ENCODE measurements around the gene OMP.

The OMP gene

GRCh38 chr11:77062924-77063323 is 39.7 kb upstream of the OMP start:
- Histone ChIP-seq H3K27me3 (ENCODE audit: control insufficient read depth, insufficient read depth, low read length) (peaks cover 18% of the 10 kb centered on the region), H3K9ac (ENCODE audit: low read length) (no peak overlapping the region), H3K4me3 (ENCODE audit: low read length) (no peak overlapping the region), H3K9me3 (ENCODE audit: control insufficient read depth, low read depth, low read length) (no peaks in the 10 kb centered on the region), H3K27ac (ENCODE audit: low read length) (no peak overlapping the region), H3K4me1 (ENCODE audit: control insufficient read depth, low read depth, low read length) (peaks cover 9% of the 10 kb centered on the region), H3K36me3 (ENCODE audit: control insufficient read depth, low read depth, low read length) (no peaks in the 10 kb centered on the region)

GRCh38 chr11:77063407-77063806 is 39.2 kb upstream of the OMP start:
- Histone ChIP-seq H3K9me3 (ENCODE audit: control insufficient read depth, low read depth, low read length) (no peaks in the 10 kb centered on the region), H3K4me3 (ENCODE audit: low read length) (no peak overlapping the region), H3K27ac (ENCODE audit: low read length) (no peak overlapping the region), H3K27me3 (ENCODE audit: control insufficient read depth, insufficient read depth, low read length) (peaks cover 21% of the 10 kb centered on the region), H3K9ac (ENCODE audit: low read length) (no peak overlapping the region), H3K36me3 (ENCODE audit: control insufficient read depth, low read depth, low read length) (no peaks in the 10 kb centered on the region), H3K4me1 (ENCODE audit: control insufficient read depth, low read depth, low read length) (peaks cover 9% of the 10 kb centered on the region)

DNA sequence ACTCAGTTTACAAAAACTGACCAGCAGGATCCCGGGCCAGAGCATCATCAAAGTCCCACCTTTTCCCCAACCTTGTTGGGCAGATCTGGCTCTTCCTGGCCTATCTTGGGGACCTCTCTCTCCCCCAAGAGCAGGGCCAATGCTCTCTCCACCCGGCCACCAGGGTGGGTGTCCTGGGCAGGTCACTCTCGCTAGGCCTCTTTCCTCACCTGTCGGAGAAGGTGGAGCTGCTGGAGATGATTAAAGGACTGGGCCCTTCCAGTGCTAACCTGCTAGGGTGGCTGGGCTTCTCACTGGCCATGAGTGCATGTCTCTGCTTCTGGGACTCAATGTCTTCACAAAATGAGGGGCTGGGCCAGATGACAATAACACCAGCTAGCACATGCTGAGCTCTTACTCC is 38.8 kb upstream of the OMP start:
- Histone ChIP-seq H3K27me3 (ENCODE audit: control insufficient read depth, insufficient read depth, low read length) (peaks cover 21% of the 10 kb centered on the region), H3K9ac (ENCODE audit: low read length) (no peak overlapping the region)

DNA sequence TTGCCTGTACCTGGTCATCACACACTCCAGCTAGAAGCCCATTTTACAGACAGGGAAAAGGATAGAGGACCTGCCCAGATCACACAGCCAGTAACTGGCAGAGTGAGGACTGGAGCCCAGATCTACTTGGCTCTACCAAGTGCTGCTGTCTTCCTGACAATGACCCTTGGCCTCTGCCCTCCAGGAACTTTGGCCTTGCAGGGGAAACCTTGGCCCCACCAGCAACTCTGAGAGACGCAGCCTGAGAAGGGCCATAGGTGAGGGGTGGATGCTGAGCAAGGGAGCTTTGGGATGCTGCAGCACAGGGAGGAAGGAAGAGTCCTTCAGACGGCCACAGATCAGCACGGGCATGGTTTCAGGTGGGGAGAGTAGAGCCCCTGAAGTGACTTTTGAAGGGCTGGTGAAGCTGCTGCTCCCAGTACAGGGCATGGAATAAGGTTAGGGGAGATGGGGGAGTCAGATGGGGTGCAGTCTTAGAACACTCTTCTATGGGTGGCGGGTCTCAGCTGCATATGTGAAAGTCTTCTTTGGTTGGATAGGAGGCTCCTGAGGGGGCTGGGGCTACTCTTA is 37.9 kb upstream of the OMP start:
- Histone ChIP-seq H3K27me3 (ENCODE audit: control insufficient read depth, insufficient read depth, low read length) (peaks cover 21% of the 10 kb centered on the region), H3K9me3 (ENCODE audit: control insufficient read depth, low read depth, low read length) (no peaks in the 10 kb centered on the region), H3K36me3 (ENCODE audit: control insufficient read depth, low read depth, low read length) (no peaks in the 10 kb centered on the region), H3K4me1 (ENCODE audit: control insufficient read depth, low read depth, low read length) (peaks cover 9% of the 10 kb centered on the region), H3K27ac (ENCODE audit: low read length) (no peak overlapping the region), H3K9ac (ENCODE audit: low read length) (no peak overlapping the region), H3K4me3 (ENCODE audit: low read length) (no peak overlapping the region)

More for the DNA sequence above, 38.8 kb upstream of the OMP start:
- no peaks in the 10 kb centered on the region for H3K36me3 ChIP-seq (ENCODE audit: control insufficient read depth, low read depth, low read length)
- H3K4me1 ChIP-seq (ENCODE audit: control insufficient read depth, low read depth, low read length) = peaks cover 9% of the 10 kb centered on the region
- no peak overlapping the region for H3K27ac ChIP-seq (ENCODE audit: low read length)
- no peaks in the 10 kb centered on the region for H3K9me3 ChIP-seq (ENCODE audit: control insufficient read depth, low read depth, low read length)
- no peak overlapping the region for H3K4me3 ChIP-seq (ENCODE audit: low read length)

- Histone ChIP-seq H3K27me3 (ENCODE audit: control insufficient read depth, insufficient read depth, low read length) (peaks cover 21% of the 10 kb centered on the region), H3K4me3 (ENCODE audit: low read length) (peak overlapping the region; percentile 65), H3K27ac (ENCODE audit: low read length) (no peak overlapping the region), H3K9ac (ENCODE audit: low read length) (peak overlapping the region; percentile 33), H3K4me1 (ENCODE audit: control insufficient read depth, low read depth, low read length) (peaks cover 9% of the 10 kb centered on the region), H3K9me3 (ENCODE audit: control insufficient read depth, low read depth, low read length) (no peaks in the 10 kb centered on the region), H3K36me3 (ENCODE audit: control insufficient read depth, low read depth, low read length) (no peaks in the 10 kb centered on the region)
These were observed 36.8 kb upstream of the OMP start for GRCh38 chr11:77065878-77066228.

DNA sequence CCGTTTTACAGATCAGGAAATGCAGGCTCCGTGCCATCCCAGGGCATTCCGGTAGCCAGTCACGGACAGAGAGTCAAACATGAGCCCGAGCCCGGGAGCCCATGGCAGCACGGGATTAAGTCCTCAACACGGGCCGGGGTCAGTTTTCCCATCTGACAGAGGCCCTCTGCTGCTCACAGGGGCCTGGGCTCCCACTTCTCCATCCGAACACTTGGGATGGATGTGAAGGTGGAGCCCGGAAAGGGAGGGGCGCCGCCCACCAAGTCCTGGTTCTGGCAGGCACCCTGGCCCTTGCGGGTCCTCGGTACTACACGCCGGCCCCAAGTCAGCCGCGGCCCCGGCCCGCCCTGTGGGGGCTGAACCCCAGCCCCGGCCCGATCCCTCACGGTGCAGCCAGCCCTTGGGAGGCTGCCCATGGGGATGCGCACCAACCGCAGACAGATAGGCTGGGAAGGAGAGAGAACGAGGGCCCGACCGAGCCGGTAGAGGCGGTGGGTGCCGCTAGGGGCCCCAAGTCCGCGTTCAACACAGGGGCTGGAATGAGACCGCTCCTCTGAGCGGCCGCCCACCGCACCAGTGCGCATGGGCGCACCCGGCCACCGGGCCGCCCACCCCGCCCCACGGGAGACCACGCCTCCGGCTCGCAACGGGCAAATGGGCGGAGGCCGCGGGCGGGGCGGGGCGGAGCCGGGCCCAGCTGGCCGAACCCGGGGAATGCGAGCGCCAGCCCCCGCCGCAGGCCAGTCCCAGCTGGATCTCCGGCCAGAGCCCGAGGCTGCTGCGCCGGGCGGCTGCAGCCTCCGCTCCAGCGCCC is 36.2 kb upstream of the OMP start, which contains the start of gene CAPN5:
Gene CAPN5, plus strand, starts transcription at position 743 of the 814 bp plus-strand sequence. CDS start 17,916 bp downstream, outside the sequence.
- Histone ChIP-seq H3K27me3 (ENCODE audit: control insufficient read depth, insufficient read depth, low read length) (peaks cover 21% of the 10 kb centered on the region), H3K4me3 (ENCODE audit: low read length) (peak within 1 kb of the TSS; percentile 65), H3K9ac (ENCODE audit: low read length) (peak within 1 kb of the TSS; percentile 33), H3K4me1 (ENCODE audit: control insufficient read depth, low read depth, low read length) (peaks cover 9% of the 10 kb centered on the region), H3K27ac (ENCODE audit: low read length) (no peak within 1 kb of the TSS), H3K9me3 (ENCODE audit: control insufficient read depth, low read depth, low read length) (no peaks in the 10 kb centered on the region), H3K36me3 (ENCODE audit: control insufficient read depth, low read depth, low read length) (no peaks in the 10 kb centered on the region)

- peaks cover 9% of the 10 kb centered on the region for H3K4me1 ChIP-seq (ENCODE audit: control insufficient read depth, low read depth, low read length)
- H3K4me3 ChIP-seq (ENCODE audit: low read length) = peak overlapping the region; percentile 65
- no peaks in the 10 kb centered on the region for H3K9me3 ChIP-seq (ENCODE audit: control insufficient read depth, low read depth, low read length)
- H3K27ac ChIP-seq (ENCODE audit: low read length) = no peak overlapping the region
- H3K36me3 ChIP-seq (ENCODE audit: control insufficient read depth, low read depth, low read length) = no peaks in the 10 kb centered on the region
- H3K9ac ChIP-seq (ENCODE audit: low read length) = no peak overlapping the region
- H3K27me3 ChIP-seq (ENCODE audit: control insufficient read depth, insufficient read depth, low read length) = peaks cover 21% of the 10 kb centered on the region
These were observed 34.7 kb upstream of the OMP start for GRCh38 chr11:77067861-77068443.

DNA sequence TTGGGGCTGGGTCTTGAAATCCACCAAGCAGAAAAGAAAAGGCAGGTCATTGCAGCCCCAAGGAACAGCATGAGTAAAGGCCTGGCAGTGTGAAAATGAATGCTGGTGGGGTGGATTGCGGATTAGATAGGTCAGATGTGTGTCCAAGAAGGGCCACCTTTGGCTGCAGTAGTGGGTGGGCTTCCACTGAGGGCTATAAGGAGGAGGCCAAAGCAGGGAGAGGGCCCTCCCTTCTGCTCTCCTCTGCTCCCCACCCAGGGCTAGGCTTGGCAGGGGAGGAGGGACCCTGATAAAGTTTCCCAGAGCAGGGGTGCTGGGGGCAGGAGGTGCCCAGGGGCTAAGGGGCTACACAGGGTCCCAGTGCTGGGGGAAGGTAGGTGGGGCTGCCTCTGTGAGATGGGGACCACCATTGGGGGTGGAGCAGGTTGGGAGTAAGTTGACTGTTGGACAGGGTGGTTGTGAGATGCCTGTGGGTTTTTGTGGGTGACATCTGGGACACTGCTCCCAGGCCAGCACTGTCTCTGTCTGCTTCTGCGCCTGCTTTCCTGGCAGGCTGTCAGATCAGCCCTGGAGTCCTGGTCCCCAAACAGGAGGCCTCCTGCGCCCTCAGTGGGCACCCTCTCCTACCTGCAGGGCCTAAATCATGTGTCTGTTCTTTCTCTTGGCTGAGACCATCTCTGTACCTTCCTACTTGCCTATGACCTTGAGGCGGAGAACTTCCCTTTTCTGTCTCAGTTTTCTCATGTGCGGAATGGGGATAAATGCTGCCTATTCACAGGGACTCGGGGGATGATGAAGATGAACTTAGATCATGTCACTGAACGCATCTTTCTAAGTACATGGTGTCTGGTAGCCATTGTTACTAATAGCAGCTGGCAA is 33.9 kb upstream of the OMP start:
- peaks cover 21% of the 10 kb centered on the region for H3K27me3 ChIP-seq (ENCODE audit: control insufficient read depth, insufficient read depth, low read length)
- H3K9me3 ChIP-seq (ENCODE audit: control insufficient read depth, low read depth, low read length) = no peaks in the 10 kb centered on the region
- no peak overlapping the region for H3K4me3 ChIP-seq (ENCODE audit: low read length)
- peaks cover 9% of the 10 kb centered on the region for H3K4me1 ChIP-seq (ENCODE audit: control insufficient read depth, low read depth, low read length)
- H3K27ac ChIP-seq (ENCODE audit: low read length) = no peak overlapping the region
- H3K9ac ChIP-seq (ENCODE audit: low read length) = no peak overlapping the region
- no peaks in the 10 kb centered on the region for H3K36me3 ChIP-seq (ENCODE audit: control insufficient read depth, low read depth, low read length)

- H3K9me3 ChIP-seq (ENCODE audit: control insufficient read depth, low read depth, low read length) = no peaks in the 10 kb centered on the region
- H3K4me3 ChIP-seq (ENCODE audit: low read length) = no peak overlapping the region
- H3K27ac ChIP-seq (ENCODE audit: low read length) = no peak overlapping the region
- peaks cover 9% of the 10 kb centered on the region for H3K4me1 ChIP-seq (ENCODE audit: control insufficient read depth, low read depth, low read length)
- no peak overlapping the region for H3K9ac ChIP-seq (ENCODE audit: low read length)
- peaks cover 20% of the 10 kb centered on the region for H3K27me3 ChIP-seq (ENCODE audit: control insufficient read depth, insufficient read depth, low read length)
- H3K36me3 ChIP-seq (ENCODE audit: control insufficient read depth, low read depth, low read length) = no peaks in the 10 kb centered on the region
These were observed 33.2 kb upstream of the OMP start for GRCh38 chr11:77069336-77069968.

DNA sequence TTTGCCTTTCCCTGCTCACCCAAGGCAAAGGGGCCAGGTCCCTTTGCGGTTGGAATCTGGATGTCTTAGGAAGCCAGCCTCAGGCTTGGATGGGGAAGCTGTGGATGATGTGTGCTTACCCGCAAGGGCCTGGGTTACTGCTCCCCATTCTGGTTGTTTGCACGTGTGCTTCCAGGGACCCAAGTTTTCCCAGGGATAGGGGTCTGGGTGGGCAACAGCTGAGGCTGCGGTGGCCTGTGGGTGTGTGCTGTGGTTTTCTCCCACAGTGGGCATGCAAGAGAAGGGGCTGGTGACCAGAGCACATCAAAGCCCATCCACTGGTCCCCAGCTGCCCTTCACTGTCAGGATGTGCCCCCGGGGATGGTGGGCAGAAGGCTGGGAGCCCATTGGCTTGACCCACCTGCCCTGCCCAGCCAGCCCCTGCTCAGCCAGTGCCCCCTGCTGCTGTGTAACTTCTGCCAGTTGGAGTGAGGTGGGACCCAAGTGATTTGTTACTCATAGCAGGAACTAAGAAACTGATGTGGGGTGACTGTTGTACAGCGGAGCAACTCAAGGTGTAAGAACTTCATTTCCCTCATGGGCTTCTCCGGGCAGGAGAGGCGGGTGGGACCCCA is 32.6 kb upstream of the OMP start:
- Histone ChIP-seq H3K9me3 (ENCODE audit: control insufficient read depth, low read depth, low read length) (no peaks in the 10 kb centered on the region), H3K4me1 (ENCODE audit: control insufficient read depth, low read depth, low read length) (peaks cover 9% of the 10 kb centered on the region), H3K27me3 (ENCODE audit: control insufficient read depth, insufficient read depth, low read length) (peaks cover 14% of the 10 kb centered on the region), H3K27ac (ENCODE audit: low read length) (no peak overlapping the region), H3K36me3 (ENCODE audit: control insufficient read depth, low read depth, low read length) (no peaks in the 10 kb centered on the region), H3K9ac (ENCODE audit: low read length) (no peak overlapping the region), H3K4me3 (ENCODE audit: low read length) (no peak overlapping the region)
